Hair follicle dermal papilla cell (primary cell): ENCODE measurements around the gene DEFB125. TPM values are rescaled to one million over a fixed set of nuclear protein-coding genes. Genes with fewer than 3 reads are reported as not detected.

Experiments used
- total RNA-seq: library from RNA; depleted of rRNA; stranded (reverse); fragments of >200 nt; gene quantifications from 2 replicates; pipeline ENCODE4 v1.2.3, GENCODE V29; 2012

Gene DEFB125
- not detected in 2 replicates for total RNA-seq

GRCh38 chr20:87401-87800 is at the start of gene DEFB125:
Gene DEFB125 (plus strand): TSS chr20:87672. CDS start chr20:87710, 38 bp downstream.

GRCh38 chr20:142290-142689 is 54.8 kb downstream of the DEFB125 start, which contains the start of gene DEFB126:
Gene DEFB126 (plus strand): TSS chr20:142590. CDS start chr20:142629, 39 bp downstream.

Other genes starting within 250 kb of the DEFB125 start
- not detected in 2 replicates for gene DEFB126, start 54.9 kb downstream of the DEFB125 start, total RNA-seq
- not detected in 2 replicates for gene DEFB127, start 69.8 kb downstream of the DEFB125 start, total RNA-seq
- gene DEFB128, start 102.0 kb downstream of the DEFB125 start, total RNA-seq, result not detected in 2 replicates
- gene DEFB129, start 139.6 kb downstream of the DEFB125 start, total RNA-seq, result not detected in 2 replicates
- not detected in 2 replicates for gene DEFB132, start 170.1 kb downstream of the DEFB125 start, total RNA-seq
- gene C20orf96, start 203.1 kb downstream of the DEFB125 start, total RNA-seq, result 2.1 and 2.9 TPM in 2 replicates
- 16.8 and 19.0 TPM in 2 replicates for gene ZCCHC3, start 209.9 kb downstream of the DEFB125 start, total RNA-seq
- gene SOX12, start 237.9 kb downstream of the DEFB125 start, total RNA-seq, result 15.6 and 16.3 TPM in 2 replicates